Measurements from ENCODE around the gene CRPPA.

Gene CRPPA

DNA sequence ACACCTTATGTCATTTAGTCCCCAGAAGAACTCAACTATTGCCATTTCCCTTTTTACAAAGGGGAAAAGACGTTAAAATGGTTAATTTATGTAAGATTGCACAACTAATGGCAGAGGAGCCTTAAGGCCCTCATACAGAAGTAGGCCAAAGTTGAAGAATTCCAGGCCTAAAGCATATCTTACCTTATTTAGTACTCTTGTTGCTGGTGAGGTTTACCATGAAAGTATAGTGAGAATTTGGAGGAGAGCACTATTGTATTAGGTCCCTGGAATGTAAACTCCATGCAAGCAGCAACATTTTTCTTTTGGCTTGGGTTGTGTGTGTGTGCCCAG lies 731 bp upstream of the CRPPA start:
- no peak for DNase-seq

DNA sequence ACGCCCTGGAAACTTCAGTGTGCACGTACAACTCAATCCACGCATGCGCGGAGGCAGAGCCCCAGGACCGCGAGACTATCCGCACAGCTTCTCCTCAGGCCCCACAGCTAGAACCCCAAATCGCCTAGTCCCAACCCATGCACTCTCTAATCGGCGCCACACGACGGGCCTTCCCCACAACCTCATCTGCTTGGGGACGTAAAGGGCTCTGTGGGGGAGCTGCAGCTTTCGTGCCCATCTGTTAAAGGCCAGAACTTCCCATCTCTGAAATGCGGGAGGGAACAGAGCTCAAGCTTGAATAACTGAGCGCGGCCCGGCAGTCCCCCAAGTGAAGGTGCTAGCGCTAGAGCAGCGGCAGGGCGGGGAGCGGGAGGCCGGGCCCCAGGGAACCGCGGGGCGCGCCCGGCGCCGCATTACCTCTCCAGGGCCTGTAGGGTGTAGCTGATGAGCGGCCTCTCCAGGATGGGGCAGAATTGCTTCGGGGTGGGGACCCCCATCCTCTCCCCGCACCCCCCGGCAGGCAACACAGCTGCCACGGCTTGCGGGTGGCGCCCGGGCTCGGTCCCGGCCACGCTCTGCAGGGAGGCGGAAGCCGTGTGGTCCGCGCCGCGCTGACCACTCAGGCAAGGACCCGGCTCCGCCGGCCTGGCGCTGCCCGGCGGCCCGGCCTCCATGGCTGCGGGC lies 547 bp downstream of the CRPPA start:
- DNase-seq, result peak; percentile 88

DNA sequence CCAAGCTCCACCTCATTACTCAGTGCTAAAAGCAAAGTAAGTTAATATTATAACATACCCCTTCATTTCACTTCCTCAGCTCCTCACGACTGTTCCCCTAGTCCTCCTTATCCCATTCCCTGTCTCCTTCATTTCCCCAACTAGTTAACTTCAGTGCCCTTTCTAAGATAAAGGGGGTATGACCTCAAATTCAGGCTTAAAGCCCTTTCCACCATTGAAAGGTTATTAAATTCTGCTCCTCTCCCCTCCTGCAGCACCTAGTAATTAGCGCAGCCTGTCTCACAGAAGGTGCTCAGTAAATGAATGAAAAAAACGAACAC lies 1.0 kb downstream of the CRPPA start:
- no peak for DNase-seq

DNA sequence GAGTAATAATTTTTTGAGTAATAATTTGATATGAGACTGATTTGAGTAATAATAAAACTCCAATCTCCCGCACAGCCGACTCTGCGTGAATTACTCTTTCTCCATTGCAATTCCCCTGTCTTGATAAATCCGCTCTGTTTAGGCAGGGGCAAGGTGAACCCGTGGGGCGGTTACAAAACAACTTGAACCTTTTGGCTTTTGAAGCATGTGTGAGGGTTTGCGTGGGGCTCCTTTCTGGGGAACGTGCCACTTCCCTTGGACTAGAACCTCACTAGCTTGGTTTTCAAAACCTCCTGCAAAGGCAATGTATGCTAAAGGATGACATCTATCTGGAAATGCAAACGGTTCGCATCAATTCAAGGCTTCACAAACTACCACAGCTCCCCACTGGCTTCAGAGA lies 1.5 kb downstream of the CRPPA start:
- DNase-seq, result no peak

DNA sequence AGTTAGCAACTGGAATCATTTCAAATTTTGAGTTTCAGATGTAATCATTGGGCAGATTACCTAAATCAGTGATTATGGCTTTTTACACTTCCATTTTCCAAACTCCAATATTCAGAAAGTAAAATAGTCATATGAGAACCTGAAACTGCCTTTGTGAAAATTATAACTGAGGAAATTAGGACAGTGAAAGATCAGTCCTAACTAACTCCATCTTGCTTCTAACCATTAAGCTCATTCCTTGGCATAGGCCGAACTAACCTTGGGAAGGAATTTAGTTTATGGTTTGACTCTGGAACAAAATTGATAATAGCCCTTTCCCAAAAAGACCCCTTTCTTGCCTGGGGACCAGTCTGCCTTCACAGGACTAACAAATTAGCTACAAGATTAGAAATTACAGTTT lies 2.2 kb downstream of the CRPPA start:
- no peak for DNase-seq

DNA sequence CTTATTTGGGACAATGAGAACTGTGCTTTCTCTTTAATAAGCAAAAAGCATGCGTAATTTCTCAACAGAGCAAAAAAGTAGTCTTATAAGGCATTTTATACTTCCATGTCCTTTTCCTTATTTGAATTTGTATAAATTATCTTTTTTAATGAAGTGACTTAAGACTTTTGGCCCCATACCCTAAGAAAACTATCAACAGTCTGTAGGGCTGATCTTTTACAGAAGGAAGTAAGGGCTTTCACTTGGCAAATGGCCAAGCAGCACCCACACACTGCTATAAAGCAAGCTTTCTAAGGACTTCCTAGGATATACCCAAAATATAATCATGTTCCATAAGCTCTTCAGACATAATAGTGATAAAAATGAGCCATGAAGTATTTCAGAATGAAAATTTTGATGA lies 3.4 kb downstream of the CRPPA start:
- DNase-seq, result no peak

DNA sequence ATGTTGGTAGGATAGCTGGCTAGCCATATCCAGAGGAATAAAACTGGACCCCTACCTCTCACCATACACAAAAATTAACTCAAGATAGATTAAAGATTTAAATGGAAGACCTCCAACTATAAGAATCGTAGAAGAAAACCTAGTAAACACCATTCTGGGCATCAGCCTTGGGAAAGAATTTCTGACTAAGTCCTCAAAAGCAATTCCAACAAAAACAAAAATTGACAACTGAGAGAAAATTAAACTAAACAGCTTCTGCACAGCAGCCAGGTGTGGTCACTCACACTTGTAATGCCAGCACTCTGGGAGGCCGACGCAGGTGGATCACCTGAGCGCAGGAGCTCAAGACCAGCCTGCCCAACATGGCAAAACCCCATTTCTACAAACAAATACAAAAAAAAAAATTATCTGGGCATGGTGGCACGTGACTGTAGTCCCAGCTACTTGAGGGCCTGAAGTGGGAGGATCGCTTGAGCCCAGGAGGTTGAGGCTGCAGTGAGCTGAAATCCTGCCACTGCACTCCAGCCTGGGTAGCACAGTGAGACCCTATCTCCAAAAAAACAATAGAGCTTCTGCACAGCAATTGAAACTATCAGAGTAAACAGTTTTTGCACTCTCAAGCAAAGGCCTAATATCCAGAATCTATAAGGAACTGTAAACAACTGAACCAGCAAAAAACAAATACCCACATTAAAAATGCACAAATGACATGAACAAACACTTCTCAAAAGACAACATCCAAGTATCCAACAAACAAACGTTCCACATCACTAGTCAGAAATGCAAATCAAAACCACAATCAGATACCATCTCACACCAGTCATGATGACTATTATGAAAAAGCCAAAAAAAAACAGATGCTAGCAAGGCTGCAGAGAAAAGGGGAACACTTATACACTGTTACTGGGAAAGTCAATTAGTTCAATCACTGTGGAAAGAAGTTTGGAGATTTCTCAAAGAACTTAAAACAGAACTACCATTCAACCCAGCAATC lies 4.8 kb downstream of the CRPPA start:
- DNase-seq, result no peak

DNA sequence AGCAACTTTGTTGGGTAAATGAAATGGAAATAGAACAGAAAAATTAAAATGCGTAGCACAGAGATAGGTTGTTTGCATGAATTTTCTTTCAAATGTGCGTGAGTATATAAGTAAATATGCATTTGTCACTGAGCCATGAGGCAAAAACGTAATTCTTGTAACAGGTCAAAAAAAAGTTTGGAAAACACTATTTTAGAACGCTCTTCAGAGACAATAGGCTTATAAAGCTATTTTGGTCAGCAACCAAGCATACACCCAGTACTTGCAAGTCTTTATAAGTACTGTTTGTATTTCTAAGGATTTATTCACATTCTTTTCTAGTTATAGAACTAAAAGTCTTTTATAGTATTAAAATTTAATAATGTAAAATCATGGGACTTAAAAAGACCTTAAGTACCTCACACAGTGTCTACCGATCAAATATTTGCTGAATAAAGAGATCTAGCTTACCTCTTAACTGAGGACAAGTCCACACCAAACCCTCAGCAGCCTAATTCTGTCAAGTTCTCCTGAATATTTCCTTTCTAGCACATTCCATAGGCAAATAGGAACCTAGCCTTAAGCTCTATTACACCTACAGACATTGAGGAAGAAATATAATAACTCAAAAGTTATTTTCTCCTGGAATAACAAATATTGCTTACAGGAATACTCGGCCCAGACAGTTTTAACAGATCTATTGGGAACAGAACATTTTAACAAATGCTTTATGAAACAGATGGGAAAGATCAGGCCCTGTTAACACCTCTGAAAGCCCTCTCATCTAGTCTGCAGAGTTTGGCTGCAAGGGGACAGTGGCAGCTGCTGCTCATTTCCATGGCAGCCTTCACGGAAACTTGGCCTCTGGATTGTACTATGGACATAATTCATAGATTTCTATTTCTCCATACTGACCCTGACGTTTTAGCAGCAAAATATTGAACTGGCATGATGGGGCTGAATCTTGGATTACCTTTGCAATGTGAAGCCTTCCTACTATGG lies 8.8 kb downstream of the CRPPA start:
- no peak for DNase-seq

DNA sequence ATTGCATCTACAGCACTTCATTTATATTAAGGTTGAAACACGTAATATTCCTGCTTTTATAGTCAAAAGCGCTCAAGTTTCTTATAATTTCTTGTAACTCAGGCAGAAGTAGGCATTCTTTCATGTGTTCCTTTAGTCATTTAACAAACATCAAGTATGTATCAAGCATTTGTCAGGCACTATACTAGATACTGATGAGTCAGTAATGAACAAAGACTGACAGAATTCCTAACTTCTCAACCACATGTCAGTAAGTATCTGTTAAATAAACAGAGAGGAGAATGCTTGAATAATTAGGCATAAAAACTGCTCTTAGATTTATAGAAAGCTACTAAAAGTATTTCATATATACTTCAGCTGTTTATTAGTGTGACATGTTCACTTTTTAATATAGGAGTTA lies 9.9 kb downstream of the CRPPA start:
- no peak for DNase-seq

DNA sequence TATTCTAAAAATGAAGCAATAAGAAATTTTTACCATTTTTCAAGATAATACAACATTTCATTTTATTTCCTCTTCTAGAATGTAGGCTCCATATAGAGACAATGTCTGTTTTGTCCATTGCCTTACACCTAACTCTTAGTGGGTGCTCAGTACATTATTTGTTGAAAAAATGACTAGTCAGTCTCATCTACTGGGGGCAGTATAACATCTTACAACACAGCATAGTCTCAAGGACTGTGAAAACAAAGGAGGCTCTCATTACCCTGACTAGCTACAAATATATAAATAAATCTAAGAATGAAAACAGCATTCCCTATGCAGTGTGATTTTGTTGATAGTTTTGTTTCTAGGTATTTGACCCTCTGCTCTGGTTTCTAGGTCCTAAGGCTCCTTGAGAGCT lies 11.6 kb downstream of the CRPPA start:
- DNase-seq, result no peak

DNA sequence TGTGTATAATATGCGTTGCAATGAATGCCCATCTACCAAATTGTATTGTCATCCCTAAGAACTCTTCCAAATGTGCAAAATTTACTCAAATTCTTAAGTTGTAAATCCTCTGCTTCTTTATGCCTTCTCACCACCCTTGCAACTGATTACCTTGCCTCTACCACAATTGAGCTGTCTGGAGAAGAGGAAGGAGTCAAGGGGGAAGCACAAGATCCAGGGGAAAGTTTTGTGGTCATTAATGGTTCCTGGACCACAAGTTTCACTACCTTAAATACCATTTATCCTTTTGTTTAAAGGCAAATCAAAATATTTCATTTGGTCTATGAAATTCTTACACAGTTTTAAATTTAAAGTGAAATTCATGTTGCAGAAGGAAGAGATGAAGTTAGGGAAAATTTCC lies 16.7 kb downstream of the CRPPA start:
- DNase-seq, result no peak

DNA sequence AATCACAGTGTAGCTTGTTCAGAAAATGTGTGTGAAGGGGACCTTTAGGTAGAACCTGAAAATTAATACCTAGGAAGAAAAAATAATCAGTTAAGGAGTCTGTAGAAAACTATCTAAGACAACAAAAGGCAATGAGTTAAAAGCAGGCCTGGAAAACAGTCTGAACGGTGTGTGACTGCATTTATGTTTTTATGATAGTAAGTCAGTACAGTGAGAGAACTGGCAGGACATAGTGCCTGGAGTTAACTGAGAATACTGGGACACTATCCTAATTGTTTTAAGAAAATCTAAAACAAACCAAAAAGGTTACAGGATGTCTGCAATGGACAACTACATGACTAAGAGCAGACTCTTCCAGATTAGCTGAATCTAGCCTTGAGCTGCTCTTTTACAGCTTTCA lies 17.9 kb downstream of the CRPPA start:
- DNase-seq, result no peak

DNA sequence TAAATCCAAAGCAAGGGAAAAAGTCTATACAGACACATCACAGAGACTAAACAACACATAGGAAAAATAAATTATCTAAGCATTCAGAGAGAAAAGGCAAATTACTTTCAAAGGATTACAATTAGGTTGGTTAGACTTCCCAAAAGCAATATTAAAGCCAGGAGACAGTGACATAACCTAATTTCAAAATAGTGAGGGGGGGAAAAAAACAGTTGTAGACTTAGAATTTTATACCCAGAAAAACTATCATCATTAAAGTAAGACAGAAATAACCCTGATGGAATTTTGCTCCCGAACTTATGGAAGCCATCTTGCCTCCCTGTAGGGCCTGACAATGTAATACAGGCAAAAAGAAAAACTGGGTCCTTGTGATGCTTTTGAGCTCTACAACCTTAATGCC lies 18.4 kb downstream of the CRPPA start:
- no peak for DNase-seq

DNA sequence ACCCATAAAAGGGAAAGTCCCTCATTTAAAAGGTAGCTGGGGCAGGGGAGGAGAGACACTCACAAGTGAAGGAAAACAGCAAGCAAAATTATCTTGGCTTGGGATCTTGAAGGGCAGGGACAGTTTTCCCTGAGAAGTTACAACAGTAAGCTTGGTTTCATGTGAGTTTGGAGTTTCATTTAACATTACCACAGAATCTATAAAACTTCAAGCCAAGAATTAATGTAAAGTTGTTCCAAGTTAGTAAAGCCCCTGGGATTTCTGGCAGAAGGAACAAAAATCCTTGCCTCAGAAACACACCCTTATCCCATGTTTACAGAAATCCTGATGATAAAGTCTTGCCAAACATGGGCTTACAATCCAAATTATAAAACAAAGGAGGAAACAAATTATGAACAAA lies 19.2 kb downstream of the CRPPA start:
- DNase-seq, result no peak

DNA sequence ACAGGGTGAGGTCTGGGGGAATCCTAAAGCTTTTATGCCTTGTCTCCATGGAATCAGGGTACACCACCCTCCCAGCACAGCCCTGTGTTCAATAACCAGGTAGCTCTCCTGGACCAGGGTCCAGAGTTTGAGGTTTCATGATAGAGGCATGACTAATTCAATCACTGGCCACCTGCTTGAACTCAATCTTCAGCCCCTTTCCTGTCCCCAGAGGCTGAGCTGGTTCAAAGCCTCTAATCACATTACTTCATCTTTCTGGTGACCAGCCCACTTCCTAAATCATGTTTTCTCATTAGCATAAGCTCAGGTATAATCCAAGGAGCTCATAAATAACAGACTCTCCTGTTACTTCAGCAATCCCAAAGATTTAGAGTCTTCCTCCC lies 20.5 kb downstream of the CRPPA start:
- DNase-seq, result no peak

DNA sequence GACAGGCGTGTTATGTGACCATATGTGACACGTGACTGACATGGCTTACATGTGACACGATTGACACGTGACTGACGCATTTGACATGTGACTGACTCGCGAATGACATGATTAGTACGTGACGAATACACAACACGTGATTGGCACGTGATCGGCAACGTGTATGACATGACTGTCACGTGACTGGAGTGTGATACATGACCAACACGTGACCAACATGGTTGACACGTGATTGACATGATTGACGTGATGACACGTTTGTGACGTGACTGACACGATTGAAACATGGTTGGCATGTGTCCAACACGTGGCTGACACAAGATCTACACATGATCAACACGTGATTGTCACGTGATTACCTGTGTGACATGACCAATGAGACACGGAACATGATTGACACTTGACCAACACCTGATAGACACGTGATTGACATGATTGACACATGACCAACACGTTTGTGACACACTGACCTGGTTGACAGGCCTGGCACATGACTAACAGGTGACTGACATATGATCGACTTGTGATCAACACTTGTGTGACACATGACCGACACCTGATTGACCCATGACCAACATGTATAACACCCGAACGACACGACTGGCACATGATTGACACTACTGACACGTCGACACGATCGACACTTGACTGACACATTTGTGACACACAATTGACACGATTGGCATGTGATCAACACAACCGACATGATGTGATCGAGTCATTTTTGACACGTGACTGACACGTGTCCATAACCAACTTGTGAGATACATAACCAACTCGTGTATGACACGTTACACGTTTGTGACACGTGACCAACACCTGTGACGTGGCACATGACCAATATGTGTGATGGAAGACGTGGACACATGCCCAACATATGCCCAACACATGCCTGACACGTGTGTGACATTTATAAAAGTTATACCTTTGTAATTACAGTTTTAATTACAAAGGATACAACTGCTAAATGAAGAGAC lies 21.1 kb downstream of the CRPPA start:
- DNase-seq, result no peak

DNA sequence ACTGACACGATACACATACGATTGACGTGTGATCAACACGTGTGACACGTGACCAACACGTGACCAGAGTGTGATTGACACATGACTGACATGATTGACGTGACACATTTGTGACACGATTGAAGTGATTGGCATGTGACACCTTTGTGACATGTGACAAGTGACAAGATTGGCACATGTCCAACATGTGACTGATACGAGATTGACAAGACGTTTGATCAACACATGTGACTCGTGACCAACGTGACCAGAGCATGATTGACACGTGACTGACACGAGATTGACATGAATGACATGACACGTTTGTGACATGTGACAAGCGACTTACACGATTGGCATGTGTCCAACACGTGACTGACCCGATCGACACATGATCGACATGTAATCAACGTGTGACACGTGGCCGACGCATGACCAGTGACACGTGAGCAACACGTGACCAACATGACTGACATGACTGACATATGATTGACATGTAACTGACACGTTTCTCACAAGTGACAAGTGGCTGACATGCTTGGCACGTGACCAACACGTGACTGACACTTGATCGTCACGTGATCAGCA lies 22.0 kb downstream of the CRPPA start:
- DNase-seq, result no peak

DNA sequence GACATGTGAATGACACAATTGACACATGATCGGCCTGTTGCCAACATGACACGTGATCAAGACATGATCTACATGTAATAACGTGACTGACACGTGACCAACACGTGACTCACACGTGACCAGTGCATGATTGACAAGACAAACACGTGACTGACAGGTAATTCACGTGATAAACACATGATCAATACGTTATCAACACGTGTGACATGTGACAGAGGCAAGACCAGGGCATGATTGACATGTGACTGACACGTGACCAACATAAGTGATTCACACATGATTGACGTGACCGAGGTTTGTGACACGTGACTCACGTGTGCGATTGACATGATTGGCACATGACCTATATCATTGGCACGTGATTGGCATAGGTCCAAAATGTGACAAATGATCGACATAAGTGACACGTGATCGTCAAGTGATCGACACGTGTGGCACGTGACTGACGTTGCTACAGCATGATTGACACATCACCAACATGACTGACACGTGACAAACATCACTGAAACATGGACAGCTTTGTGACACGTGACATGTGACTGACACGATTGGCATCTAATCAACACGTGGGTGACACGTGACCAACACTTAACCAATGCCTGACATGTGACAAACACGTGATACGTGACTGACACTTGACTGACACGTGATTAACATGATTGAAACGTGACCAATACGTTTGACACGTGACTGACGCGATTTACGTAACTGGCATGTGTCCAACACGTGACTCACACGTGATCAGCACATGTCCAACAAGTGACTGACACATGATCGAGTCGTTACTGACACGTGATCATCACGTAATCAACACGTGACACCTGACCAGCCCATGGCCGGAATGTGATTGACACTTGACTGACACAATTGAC lies 23.0 kb downstream of the CRPPA start:
- DNase-seq, result no peak

DNA sequence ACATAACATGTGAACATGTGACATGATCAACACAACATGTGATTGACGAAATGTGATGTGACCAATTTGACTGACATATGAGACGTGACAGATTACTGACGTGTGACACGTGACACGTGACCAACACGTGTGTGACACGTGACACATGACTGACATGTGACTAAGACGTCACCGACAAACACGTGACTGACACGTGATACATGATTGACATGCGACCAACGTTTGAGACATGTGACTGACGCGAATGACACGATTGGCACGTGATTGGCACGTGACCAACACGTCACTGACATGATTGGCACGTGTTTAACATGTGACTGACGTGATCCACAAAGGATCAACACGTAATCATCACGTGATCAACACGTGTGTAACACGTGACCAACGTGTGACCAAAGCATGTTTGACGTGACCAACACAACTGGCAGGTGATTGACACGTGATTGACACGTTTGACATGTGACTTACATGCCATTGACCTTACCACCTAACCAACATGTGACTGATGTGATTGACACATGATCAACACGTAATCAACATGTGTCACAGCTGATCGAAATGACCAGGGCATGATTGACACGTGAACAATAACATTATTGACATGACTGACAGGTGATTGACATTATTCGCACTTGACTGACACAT lies 23.7 kb downstream of the CRPPA start:
- no peak for DNase-seq

DNA sequence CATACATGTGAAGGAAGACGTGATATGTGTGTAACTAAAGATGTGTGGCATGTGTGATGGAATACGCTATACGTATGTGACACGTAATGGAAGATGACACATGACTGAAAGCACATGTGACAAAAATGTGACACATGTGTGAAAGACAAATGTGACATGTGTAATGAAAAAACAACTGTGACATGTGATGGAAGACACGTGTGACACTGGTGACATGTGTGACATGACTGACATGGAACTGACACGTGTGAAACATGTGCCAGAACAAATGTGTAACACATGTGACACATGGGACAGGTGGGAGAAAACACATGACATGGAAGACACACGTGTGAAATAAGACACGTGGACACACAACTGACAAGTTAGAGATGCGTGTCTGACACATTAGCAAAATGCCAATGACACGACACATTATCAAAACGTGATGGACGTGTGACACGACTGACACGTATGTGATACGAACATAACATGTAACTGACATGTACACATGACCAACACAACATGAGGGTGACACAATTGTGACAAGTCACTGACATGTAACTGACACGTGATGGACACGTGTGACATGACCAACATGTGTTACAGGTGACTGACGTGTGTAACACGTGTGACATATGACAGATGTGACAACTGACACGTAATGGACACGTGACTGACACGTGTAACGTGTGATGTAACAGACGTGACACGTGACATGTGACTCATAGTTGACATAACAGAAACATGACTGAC lies 24.4 kb downstream of the CRPPA start:
- DNase-seq, result no peak

All from CD4-positive, alpha-beta T cell treated with Interleukin-15 for 1 hour (primary cell).